Measurements from ENCODE around the gene GPATCH4. TPM values are rescaled to one million over a fixed set of nuclear protein-coding genes. Genes with fewer than 3 reads are reported as not detected.
A peak's percentile ranks its signal among the peaks of the same experiment; 100 is the strongest.

Gene GPATCH4
- total RNA-seq, 4 donors from 2014 or later = 30.2 to 77.5 (median 35.5) TPM

- TF ChIP-seq CTCF (IDR thresholded peaks at IDR 0.05) = no peak
- DNase-seq (ENCODE audit: low spot score) = no peak
- no peak for ATAC-seq (ENCODE audit: low FRiP score)
Measured at GRCh38 chr1:156577550-156577949, 23.7 kb downstream of the GPATCH4 start.

GRCh38 chr1:156574039-156574633 is 27.1 kb downstream of the GPATCH4 start:
- DNase-seq (ENCODE audit: low spot score) (no peak), ATAC-seq (ENCODE audit: low FRiP score) (no peak)
- TF ChIP-seq CTCF (IDR thresholded peaks at IDR 0.05) = no peak

- DNase-seq (ENCODE audit: low spot score) (no peak), ATAC-seq (ENCODE audit: low FRiP score) (no peak)
- TF ChIP-seq CTCF (IDR thresholded peaks at IDR 0.05) = no peak
Measured at GRCh38 chr1:156572663-156573018, 28.6 kb downstream of the GPATCH4 start.

GRCh38 chr1:156571919-156572662 is 29.2 kb downstream of the GPATCH4 start, which contains the start of gene IQGAP3:
IQGAP3 (minus strand) TSS chr1:156572565; CDS start chr1:156572529, 36 bp downstream.
- DNase-seq (ENCODE audit: low spot score) = peak; percentile 70
- ATAC-seq (ENCODE audit: low FRiP score) = peak; percentile 59
- no peak for TF ChIP-seq CTCF (IDR thresholded peaks at IDR 0.05)

- DNase-seq (ENCODE audit: low spot score) (no peak), ATAC-seq (ENCODE audit: low FRiP score) (no peak)
- TF ChIP-seq CTCF (IDR thresholded peaks at IDR 0.05) = no peak
Measured at GRCh38 chr1:156571261-156571852, 29.9 kb downstream of the GPATCH4 start.

- ATAC-seq (ENCODE audit: low FRiP score) = no peak
Measured at GRCh38 chr1:156566436-156566835, 34.8 kb downstream of the GPATCH4 start.

More at GRCh38 chr1:156566436-156566835, 34.8 kb downstream of the GPATCH4 start:
- no peak for DNase-seq (ENCODE audit: low spot score)
- no peak for TF ChIP-seq CTCF (IDR thresholded peaks at IDR 0.05)

Data from omental fat pad (tissue), 4 donors.